ENCODE results near the gene MED23. TPM values are rescaled to one million over a fixed set of nuclear protein-coding genes. Genes with fewer than 3 reads are reported as not detected.

MED23 gene
- total and polyA plus RNA-seq, 9 of the 15 experiments (the other 6 are each of a cell fraction or from before 2014, with no cell fraction given) = 13.7 to 61.2 (median 27.2) TPM

DNA sequence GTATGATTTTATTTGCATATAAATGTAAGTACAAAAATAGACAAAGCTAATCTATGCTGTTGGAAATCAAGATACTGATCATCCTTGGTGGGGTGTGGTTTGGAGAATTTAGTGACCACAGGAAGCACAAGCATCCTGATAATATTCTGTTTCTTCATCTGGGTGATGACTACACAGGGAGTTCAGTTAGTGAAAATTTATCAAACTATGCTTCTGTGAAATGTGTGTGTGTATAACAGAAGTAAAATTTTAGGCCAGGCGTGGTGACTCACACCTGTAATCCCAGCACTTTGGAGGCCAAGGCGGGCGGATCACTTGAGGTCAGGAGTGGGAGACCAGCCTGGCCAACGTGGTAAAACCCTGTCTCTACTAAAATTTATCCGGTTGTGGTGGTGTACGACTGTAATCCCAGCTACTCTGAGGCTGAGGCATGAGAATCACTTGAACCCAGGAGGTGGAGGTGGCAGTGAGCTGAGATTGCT, 29.6 kb upstream of the MED23 start:
- peak in 1 of 4 experiments; percentile 51 for DNase-seq (ENCODE audit: extremely low read depth in 1 of 4, low spot score in 3 of 4)
- H3K9me1 ChIP-seq (ENCODE audit: control insufficient read depth, insufficient read depth, low read length) = no peaks in the 10 kb centered on the region
- no peaks in the 10 kb centered on the region for H3K79me2 ChIP-seq (ENCODE audit: control insufficient read depth, insufficient read depth, low read length)
- H3K4me2 ChIP-seq (ENCODE audit: insufficient read depth, low read length) = 0 out of 2 replicates have a peak overlapping the region, but pooled peaks have one; percentile 20
- no peak overlapping the region for H3K4me3 ChIP-seq
- H2AFZ ChIP-seq (ENCODE audit: low read depth, low read length) = no peak overlapping the region
- ChIA-PET CTCF (ENCODE audit: low intra/inter-chr PET ratio) (no interaction called here), POLR2A (interaction anchor here (0.7 to 3.7 kb wide), 5 partner anchors 9 to 21 kb away, joined by 4 to 18 read pairs (median 6); partner anchors contain the start of gene ENPP3)
- H3K4me1 ChIP-seq (replicated peaks in 1 of 2; ENCODE audit: control insufficient read depth in 2 of 2, insufficient read depth in 2 of 2, low read length in 2 of 2) = peaks cover 4 to 30% of the 10 kb centered on the region in 2 experiments
- BruUV-seq (replicated peaks) = no TSS peak
- no peaks in the 10 kb centered on the region for H3K9me3 ChIP-seq (replicated peaks; ENCODE audit: control insufficient read depth, insufficient read depth, low read depth, low read length)
- peak; percentile 72 for ATAC-seq
- H3K9ac ChIP-seq (ENCODE audit: insufficient read depth in 1 of 2, low read depth in 2 of 2, low read length in 2 of 2) = peak overlapping the region in 1 of 2 experiments; percentile 32; a peak in 1 of 4 replicates
- intact Hi-C loops (cut with micrococcal nuclease) (no loop called here), in situ Hi-C loops (cut with MboI) (no loop called here)
- peak; percentile 37 for FAIRE-seq
- no peaks in the 10 kb centered on the region for H3K27me3 ChIP-seq (ENCODE audit: control insufficient read depth in 2 of 2, insufficient read depth in 2 of 2, low read length in 2 of 2)
- WGBS (ENCODE audit: insufficient coverage, low coverage, missing lambda C conversion rate) = 1% methylated on average over 6 of the region's 6 CpGs
- no peaks in the 10 kb centered on the region for H4K20me1 ChIP-seq (replicated peaks; ENCODE audit: control insufficient read depth, insufficient read depth, low read length)
- peak overlapping the region; percentile 9; the same call in 1 of the 3 replicates for H3K27ac ChIP-seq (ENCODE audit: extremely low read depth, low read depth, low read length)
- H3K36me3 ChIP-seq (ENCODE audit: control insufficient read depth, insufficient read depth, low read length) = peaks cover 37% of the 10 kb centered on the region
- TF ChIP-seq MEF2D (tag; conservative IDR thresholded peaks at IDR 0.05; ENCODE audit: low read depth) = peak; percentile 79; the same call in 1 of the 2 replicates
- peak; percentile 21; the same call in 1 of the 2 replicates for TF ChIP-seq MYC (IDR thresholded peaks at IDR 0.05; ENCODE audit: low read depth, low read length)
- TF ChIP-seq MYC (CRISPR knock-in tag; IDR thresholded peaks at IDR 0.05; ENCODE audit: borderline replicate concordance, low read depth) = no peak
- TF ChIP-seq, protein P1, sequence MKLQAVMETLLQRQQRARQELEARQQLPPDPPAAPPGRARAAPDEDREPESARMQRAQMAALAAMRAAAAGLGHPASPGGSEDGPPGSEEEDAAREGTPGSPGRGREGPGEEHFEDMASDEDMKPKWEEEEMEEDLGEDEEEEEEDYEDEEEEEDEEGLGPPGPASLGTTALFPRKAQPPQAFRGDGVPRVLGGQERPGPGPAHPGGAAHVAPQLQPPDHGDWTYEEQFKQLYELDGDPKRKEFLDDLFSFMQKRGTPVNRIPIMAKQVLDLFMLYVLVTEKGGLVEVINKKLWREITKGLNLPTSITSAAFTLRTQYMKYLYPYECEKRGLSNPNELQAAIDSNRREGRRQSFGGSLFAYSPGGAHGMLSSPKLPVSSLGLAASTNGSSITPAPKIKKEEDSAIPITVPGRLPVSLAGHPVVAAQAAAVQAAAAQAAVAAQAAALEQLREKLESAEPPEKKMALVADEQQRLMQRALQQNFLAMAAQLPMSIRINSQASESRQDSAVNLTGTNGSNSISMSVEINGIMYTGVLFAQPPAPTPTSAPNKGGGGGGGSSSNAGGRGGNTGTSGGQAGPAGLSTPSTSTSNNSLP (IDR thresholded peaks at IDR 0.05; ENCODE audit: borderline replicate concordance, low read depth, low read length) = peak; percentile 36; the same call in 1 of the 2 replicates
- TF ChIP-seq PML (IDR thresholded peaks at IDR 0.05; ENCODE audit: low read length) = peak; percentile 53; the same call in 1 of the 2 replicates
- TF ChIP-seq, protein P2, sequence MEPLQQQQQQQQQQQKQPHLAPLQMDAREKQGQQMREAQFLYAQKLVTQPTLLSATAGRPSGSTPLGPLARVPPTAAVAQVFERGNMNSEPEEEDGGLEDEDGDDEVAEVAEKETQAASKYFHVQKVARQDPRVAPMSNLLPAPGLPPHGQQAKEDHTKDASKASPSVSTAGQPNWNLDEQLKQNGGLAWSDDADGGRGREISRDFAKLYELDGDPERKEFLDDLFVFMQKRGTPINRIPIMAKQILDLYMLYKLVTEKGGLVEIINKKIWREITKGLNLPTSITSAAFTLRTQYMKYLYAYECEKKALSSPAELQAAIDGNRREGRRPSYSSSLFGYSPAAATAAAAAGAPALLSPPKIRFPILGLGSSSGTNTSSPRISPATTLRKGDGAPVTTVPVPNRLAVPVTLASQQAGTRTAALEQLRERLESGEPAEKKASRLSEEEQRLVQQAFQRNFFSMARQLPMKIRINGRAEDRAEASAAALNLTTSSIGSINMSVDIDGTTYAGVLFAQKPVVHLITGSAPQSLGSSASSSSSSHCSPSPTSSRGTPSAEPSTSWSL (CRISPR knock-in tag; IDR thresholded peaks at IDR 0.05; ENCODE audit: borderline replicate concordance) = no peak
- 0 out of 2 replicates have a peak, but pooled peaks have one; percentile 32 for TF ChIP-seq SMAD4 (CRISPR knock-in tag; conservative IDR thresholded peaks at IDR 0.05)
- peak; percentile 47; the same call in 1 of the 2 replicates for TF ChIP-seq MYNN (IDR thresholded peaks at IDR 0.05)
- no peak for TF ChIP-seq MYNN (CRISPR knock-in tag; IDR thresholded peaks at IDR 0.05)
- peak; percentile 81 for TF ChIP-seq DPF2 (IDR thresholded peaks at IDR 0.05)
- TF ChIP-seq ARID1B (IDR thresholded peaks at IDR 0.05) = peak; percentile 83
- TF ChIP-seq CBX5 (IDR thresholded peaks at IDR 0.05; ENCODE audit: borderline replicate concordance, low read depth) = no peak
- 0 out of 4 replicates have a peak, but pooled peaks of 1 of the 2 experiments have one; percentile 36 for TF ChIP-seq MAZ (CRISPR knock-in tag; conservative IDR thresholded peaks at IDR 0.05 in 1 of 2, IDR thresholded peaks at IDR 0.05 in 1 of 2)
- TF ChIP-seq TRIM24 (IDR thresholded peaks at IDR 0.05) = peak in 1 of 2 experiments; percentile 28; a peak in 1 of 4 replicates
- peak; percentile 42; the same call in 1 of the 2 replicates for TF ChIP-seq SOX6 (IDR thresholded peaks at IDR 0.05)
- TF ChIP-seq CREM (IDR thresholded peaks at IDR 0.05; ENCODE audit: low read depth) = peak; percentile 19; the same call in 1 of the 2 replicates
- TF ChIP-seq RUNX1 (IDR thresholded peaks at IDR 0.05; ENCODE audit: low read depth) = no peak
